Hippocampal formation (tissue), 2 donors: ENCODE data around the gene ALOX15B.

Source experiments
- DNase-seq, 2 donors: peaks; one replicate each; lab custom pipeline; 2025; lab: John Stamatoyannopoulos, UW

The ALOX15B gene, protein sequence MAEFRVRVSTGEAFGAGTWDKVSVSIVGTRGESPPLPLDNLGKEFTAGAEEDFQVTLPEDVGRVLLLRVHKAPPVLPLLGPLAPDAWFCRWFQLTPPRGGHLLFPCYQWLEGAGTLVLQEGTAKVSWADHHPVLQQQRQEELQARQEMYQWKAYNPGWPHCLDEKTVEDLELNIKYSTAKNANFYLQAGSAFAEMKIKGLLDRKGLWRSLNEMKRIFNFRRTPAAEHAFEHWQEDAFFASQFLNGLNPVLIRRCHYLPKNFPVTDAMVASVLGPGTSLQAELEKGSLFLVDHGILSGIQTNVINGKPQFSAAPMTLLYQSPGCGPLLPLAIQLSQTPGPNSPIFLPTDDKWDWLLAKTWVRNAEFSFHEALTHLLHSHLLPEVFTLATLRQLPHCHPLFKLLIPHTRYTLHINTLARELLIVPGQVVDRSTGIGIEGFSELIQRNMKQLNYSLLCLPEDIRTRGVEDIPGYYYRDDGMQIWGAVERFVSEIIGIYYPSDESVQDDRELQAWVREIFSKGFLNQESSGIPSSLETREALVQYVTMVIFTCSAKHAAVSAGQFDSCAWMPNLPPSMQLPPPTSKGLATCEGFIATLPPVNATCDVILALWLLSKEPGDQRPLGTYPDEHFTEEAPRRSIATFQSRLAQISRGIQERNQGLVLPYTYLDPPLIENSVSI

DNA sequence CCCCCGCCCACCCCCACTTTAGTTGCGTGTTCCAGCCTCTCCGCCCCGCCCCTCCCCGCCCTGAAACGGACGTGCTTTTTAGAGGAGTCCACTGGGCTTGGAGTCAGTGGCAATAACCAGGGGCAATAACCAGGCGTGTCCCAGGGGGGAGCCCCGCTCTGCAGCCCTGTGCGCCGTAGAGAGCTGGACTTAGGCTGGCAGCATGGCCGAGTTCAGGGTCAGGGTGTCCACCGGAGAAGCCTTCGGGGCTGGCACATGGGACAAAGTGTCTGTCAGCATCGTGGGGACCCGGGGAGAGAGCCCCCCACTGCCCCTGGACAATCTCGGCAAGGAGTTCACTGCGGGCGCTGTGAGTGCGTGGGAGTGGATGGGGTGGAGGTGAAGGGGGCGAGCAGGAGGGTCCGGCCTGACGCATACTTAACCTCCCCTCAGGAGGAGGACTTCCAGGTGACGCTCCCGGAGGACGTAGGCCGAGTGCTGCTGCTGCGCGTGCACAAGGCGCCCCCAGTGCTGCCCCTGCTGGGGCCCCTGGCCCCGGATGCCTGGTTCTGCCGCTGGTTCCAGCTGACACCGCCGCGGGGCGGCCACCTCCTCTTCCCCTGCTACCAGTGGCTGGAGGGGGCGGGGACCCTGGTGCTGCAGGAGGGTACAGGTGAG lies at the start of gene ALOX15B:
ALOX15B (plus strand) TSS at position 106 of the 657 bp plus-strand sequence; CDS start at position 203, 97 bp downstream.
- DNase-seq: no peak

DNA sequence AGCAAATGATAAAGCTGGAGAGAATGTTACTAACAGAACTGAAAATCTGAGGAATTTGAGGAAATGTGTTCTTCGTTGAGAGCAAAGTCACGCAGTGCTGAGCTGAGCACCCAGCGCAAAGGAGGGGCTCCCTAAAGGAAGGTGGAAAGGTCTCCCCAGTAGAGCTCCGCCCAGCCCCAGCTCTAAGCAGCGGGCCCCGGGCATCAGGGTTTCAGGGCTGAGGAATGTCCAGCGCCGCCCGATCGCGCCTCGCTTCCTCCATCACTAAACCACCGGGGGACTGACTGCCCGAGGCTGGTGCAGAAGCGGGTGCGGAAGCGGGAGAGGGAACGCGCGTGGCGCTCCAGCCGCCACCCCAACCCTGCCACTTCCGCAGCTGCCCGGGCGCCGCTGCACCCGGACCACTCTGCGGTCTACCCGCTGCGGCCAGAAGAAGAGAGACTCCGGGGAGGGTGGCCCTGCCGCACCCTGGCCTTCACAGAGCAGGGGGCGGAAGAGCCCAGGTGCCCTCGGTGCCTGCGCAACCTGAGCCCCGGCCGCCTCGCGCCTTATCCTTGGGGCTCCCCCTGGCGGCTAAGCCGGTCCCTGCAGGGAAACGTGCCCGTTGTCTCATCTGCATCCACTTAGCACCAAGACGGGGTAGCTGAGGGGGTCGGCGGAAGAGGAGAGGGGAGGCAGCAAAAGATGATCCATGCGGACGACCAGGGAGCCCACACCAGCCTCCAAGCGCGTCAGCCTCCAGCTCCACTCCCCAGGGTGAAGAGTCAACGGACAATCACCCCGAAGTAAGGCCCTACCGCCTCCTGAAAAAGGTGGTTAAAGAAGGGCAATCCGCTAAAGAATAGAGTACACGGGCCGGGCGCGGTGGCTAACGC lies 48.8 kb upstream of the ALOX15B start:
- peak in 1 of 2 donors; percentile 72 for DNase-seq

DNA sequence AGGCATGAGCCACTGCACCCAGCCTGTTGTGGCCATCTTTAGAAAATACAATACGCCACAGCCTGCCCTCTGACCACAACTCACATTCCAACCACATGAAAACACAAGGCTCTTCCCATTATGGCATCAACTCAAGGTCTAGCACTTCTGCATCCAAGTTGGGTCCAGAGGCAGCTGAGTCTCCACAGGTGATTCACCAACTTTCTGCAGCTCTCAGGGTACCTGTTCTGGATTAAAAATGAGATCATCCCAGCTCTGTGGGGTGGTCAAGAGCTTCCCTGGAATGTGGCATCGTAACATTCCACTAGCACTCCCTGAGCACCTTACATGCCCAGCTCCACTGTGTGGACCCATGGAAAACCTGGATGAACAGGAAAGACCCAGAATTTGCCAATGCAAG lies 46.3 kb upstream of the ALOX15B start:
- no peak for DNase-seq

DNA sequence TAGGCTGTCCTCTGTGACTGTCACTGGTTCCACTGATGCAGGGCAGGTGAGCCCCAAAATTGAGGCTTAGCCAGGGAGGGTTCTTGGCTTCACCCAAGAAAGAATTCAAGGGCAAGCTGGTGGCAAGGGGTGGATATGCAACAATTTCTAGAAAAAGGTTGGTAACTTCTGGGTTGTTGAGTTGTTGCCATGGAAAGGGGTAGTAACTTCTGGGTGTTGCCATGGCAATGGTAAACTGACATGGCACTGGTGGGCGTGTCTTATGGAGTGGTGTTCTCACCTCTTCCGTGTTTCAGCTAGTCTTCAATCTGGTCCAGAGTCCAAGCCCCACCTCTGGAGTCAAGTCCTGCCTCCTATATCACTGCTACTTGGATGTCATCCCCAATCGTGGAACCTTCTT lies 45.9 kb upstream of the ALOX15B start:
- DNase-seq: no peak

DNA sequence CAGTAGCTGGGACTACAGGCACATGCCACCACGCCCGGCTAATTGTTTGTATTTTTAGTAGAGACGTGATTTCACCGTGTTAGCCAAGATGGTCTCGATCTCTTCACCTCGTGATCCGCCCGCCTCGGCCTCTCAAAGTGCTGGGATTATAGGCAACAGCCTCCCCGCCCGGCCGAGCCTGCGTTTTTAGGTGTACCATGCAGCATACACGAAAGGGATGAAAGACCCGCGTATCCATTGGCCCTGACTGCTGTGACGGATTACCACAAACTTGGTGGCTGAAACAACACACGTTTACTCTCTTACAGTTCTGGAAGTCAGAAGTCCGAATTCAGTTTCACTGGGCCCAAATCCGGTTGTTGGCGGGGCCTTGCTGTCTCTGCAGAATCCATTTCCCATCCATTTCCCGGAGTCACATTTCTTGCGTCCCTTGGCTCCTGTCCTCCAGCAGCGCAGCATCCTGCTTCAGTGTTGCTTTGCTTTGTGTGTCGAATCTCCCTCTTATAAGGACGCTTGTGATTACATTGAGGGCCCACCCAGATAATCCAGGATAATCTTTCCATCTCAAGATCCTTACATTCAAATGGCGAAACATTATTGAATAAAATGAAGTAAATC lies 44.8 kb upstream of the ALOX15B start:
- no peak for DNase-seq

DNA sequence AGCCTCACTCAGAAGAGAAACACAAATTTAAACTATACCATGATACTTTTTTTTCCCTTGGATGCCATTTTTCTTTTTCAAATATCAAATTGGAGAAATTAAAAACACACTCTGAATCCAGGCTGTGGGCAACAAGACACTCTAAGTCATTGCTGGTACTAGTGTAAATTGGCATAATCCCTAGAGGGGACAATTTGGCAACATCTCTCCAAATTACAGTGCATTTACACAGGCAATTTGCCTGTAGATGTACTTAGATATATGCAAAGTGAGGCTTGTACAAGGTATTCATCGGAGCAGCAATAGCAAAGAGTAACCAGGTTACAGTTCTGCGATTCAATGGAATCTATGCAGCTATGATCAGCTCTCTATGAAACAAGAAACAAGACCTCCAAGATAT lies 43.1 kb upstream of the ALOX15B start:
- DNase-seq: no peak

DNA sequence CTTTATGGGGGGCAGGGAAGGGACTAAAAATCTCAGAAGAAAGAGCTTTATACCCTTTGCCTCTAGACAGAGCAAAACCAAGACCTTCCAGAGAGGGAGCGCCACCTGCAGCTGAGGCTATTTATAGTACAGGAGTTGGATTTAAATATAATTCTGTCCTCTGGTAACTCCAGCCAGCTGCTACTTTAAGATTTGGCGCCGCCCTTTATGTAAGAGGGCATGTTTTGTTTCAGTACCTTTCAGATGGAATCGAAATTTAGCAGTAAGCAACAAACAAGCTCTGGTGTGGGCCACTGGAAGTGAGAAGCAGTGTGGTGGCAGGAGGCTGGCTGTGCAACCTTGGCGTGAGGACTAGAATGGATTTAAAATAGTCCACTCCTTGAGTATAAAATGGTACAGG lies 41.7 kb upstream of the ALOX15B start:
- no peak for DNase-seq

DNA sequence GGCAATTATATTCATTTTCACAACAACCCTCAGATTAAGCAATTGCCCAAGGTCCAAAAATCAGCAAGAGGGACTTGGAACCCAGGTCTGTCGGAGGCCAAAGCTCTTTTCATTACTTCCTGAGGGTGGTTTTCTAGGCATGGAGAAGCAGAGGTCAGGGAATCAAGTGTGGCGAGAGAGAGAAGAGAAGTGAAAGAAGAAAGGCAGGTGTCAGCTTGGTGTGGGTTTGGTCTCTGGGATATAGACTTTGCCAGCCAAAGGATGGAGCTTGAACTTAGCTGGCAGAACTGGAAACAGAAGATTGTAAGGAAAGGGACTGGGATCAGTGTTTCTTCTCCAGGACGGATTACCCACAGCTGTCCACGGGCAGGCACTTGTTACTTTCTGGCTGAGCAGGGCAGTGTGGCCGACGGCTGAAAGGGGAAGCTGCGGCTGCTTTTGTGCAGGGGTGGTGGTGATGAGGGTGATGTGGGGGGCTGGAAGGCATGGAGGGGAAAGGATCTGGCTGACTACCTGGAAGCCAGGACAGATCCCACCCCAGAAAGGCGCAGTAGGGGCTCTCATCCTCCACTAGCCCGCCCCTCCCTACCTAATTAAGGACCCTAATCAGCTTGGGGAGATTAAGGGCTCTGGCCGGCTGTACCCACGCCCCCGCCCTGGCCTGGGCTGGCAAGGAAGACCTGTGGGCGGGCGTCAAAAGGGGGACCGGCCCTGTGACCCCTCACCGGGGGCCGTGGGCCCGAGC lies 36.7 kb upstream of the ALOX15B start, which contains the start of gene GUCY2D:
GUCY2D (plus strand) TSS at position 640 of the 745 bp plus-strand sequence. CDS start 433 bp downstream, outside the sequence.
- DNase-seq: no peak

DNA sequence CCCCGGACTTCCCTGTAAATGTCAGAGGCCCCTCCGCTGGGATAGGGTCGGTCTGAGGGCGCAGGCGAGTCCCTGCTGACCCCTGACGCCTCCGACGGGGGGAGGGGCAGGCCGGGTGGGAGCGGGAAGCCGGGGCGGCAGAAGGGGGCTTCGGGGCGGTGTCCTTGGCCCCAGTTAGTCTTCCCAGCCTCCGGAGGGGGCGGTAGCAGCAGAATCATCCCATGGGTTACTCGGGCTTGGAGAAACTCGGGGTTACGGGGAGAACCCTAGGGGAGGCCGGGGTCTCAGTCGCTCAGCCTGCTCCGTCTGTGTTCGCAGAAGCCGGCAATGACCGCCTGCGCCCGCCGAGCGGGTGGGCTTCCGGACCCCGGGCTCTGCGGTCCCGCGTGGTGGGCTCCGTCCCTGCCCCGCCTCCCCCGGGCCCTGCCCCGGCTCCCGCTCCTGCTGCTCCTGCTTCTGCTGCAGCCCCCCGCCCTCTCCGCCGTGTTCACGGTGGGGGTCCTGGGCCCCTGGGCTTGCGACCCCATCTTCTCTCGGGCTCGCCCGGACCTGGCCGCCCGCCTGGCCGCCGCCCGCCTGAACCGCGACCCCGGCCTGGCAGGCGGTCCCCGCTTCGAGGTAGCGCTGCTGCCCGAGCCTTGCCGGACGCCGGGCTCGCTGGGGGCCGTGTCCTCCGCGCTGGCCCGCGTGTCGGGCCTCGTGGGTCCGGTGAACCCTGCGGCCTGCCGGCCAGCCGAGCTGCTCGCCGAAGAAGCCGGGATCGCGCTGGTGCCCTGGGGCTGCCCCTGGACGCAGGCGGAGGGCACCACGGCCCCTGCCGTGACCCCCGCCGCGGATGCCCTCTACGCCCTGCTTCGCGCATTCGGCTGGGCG lies 35.9 kb upstream of the ALOX15B start:
- no peak for DNase-seq

DNA sequence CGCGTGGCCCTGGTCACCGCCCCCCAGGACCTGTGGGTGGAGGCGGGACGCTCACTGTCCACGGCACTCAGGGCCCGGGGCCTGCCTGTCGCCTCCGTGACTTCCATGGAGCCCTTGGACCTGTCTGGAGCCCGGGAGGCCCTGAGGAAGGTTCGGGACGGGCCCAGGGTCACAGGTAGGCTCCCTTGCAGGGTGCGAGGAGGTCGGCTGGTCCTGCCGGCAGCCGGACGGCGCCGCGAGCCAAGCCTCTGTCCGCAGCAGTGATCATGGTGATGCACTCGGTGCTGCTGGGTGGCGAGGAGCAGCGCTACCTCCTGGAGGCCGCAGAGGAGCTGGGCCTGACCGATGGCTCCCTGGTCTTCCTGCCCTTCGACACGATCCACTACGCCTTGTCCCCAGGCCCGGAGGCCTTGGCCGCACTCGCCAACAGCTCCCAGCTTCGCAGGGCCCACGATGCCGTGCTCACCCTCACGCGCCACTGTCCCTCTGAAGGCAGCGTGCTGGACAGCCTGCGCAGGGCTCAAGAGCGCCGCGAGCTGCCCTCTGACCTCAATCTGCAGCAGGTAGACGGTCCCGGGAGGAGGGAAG lies 35.2 kb upstream of the ALOX15B start:
- no peak for DNase-seq

DNA sequence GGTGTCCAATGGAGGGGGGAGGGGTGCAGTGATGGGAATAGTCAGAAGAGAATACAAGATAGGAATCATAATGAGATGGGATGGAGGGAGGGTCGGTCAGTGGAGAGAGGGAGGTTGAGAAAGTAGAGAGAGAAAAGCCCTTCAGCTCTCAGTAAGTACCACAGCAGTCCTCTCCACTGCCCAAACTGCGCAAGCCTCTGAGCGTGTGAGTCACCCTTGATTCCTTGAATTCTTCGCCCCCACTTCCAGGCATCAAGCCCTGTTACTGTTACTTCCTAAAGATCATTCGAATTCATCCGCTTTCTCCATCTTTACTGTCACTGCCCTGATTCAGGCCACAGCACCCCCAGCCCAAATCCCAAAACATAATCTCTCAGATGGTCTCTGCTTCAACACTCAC lies 34.0 kb upstream of the ALOX15B start:
- no peak for DNase-seq

DNA sequence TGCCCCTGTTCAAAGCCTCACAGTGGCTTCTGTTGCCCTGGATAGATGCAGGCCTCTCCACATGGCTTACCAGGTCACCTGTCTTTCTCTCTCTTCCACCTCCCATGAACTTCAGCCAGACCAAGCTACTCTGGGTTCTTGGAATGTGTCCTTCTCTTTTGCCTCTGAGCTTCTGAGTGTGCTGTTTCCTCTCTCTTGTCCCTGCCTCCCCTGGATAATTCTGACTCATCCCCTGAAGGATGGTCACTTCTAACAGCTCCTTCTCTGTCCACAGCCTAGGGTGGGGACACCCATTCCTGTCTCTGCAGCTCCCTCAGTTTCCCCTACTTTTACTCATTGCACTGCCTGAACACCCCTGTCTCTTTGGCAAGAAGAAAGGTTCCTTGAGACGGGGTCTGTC lies 33.5 kb upstream of the ALOX15B start:
- no peak for DNase-seq

DNA sequence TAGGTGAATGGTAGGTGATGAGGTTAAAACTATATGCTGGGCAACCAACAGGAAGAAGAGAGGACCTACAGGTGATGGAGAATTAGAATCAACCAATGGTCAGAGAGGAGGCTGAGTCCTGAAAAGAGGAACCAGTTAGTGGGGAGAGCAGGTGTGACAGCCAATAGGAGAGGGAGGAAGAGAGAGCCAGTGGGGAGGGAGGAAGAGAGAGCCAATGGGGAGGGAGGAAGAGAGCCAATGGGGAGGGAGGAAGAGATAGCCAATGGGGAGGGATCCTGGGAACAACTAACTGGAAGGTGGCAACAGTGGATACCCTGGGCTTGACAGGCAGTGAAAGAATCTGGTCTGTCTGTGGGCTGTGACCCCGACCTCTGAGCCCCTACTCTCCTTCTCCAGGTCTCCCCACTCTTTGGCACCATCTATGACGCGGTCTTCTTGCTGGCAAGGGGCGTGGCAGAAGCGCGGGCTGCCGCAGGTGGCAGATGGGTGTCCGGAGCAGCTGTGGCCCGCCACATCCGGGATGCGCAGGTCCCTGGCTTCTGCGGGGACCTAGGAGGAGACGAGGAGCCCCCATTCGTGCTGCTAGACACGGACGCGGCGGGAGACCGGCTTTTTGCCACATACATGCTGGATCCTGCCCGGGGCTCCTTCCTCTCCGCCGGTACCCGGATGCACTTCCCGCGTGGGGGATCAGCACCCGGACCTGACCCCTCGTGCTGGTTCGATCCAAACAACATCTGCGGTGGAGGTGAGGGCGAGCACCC lies 32.7 kb upstream of the ALOX15B start:
- DNase-seq: no peak

DNA sequence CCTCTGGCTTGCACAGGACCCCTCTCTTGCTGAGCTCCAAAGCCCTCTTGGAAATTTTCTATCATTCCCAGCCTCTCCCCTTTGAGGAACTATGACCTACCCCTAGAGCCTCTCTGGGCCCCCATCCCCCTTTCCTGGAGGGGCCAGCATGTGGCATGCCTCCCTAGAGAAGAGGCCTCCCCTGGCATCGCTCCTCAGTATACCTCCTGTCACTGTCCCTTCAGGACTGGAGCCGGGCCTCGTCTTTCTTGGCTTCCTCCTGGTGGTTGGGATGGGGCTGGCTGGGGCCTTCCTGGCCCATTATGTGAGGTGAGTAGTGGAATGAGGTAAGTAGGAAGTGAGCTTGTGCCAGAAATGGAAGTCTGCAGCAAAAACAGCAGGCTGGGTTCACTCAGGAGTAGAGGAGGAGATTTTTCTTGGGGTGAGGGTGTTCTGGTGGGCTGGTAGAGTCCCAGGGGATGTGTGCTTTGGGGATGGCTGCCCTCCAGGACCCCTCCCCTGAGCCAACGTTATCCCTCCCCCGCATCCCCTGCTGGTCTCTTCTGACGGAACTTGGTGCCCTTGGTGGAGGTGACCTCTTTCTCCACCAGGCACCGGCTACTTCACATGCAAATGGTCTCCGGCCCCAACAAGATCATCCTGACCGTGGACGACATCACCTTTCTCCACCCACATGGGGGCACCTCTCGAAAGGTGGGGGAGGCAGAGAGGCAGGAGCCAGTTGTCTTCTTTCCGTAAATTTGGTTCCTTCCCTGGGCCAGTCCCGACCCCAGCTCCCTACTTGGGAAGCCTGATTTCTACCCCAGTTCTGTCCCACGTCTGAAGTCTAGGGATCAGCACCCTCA lies 31.8 kb upstream of the ALOX15B start:
- no peak for DNase-seq

DNA sequence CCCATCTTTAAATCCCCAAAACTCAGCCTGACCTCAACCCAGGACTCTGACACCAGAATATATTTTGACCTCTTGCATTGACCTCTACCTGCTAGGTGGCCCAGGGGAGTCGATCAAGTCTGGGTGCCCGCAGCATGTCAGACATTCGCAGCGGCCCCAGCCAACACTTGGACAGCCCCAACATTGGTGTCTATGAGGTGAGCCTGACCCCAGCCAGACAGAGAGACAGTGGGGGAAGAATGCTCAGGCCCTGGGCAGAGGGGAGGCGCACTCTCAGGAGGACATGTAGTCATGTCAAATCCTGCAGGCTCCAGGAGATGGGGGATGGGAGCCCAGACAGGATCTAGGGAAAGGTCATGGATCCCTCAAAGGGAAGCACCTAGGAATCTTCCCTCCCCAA lies 31.0 kb upstream of the ALOX15B start:
- DNase-seq: no peak

DNA sequence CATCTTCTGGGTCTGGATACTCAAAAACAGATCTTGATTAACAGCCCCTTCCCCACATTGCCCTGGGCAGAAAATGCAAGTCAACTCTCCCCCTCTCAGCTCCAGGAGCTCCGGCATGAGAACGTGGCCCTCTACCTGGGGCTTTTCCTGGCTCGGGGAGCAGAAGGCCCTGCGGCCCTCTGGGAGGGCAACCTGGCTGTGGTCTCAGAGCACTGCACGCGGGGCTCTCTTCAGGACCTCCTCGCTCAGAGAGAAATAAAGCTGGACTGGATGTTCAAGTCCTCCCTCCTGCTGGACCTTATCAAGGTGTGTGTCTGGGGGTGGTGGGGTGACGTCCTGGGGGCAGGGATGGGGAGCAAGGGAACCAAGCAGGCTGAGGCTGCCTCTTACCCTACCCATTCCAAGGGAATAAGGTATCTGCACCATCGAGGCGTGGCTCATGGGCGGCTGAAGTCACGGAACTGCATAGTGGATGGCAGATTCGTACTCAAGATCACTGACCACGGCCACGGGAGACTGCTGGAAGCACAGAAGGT lies 26.7 kb upstream of the ALOX15B start:
- no peak for DNase-seq

DNA sequence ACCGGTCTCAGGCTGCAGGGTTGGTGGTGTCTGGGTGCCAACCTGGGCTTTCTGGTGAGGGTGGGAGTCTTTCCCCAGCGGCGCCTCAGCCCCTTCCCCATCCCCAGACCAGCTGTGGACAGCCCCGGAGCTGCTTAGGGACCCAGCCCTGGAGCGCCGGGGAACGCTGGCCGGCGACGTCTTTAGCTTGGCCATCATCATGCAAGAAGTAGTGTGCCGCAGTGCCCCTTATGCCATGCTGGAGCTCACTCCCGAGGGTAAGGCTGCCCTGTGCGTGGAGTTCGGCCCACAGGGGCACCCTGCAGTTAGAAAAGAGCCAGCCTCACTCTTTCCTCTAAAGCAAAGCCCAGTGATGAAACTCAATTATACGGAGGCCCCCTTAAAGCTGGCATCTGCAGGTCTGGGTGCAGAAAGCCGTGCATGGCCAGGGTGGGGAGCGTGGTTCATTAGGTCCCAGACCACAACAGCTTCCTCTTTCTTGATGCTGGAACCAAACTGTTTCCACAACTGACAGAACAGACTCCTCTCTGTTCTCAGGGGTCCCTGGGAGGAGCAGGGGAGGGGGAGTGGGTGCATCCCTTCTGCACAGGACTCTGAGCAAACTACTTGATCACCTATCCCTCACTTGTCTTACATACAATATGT lies 25.7 kb upstream of the ALOX15B start:
- no peak for DNase-seq
